K562 (cell line): Measurements from ENCODE around the gene TTLL11. TPM values are rescaled to one million over a fixed set of nuclear protein-coding genes. Genes with fewer than 3 reads are reported as not detected.

Experiments used
- ATAC-seq: fragments of 200-7000 bp; cut with Tn5 transposase; 3 replicates; pipeline ENCODE4 v1.9.1; 2020; ENCODE audit warnings: moderate library complexity
- BruUV-seq: library from RNA; stranded (reverse); fragments of 400-500 nt; replicated peaks from 2 replicates; lab custom pipeline; 2021; lab: Mats Ljungman, UMichigan
- CTCF ChIA-PET: fragments of 300-600 bp; formaldehyde crosslinking; extraction: SDS; loops from one replicate; lab custom pipeline; 2021; ENCODE audit warnings: low intra/inter-chr PET ratio; lab: Yijun Ruan, JAX
- POLR2A ChIA-PET: fragments of 300-600, 350-650 bp; sonication (Branson Sonifier 250); formaldehyde crosslinking; extraction: SDS; loops from one replicate; lab custom pipeline; 2021; ENCODE audit warnings: antibody characterized with exemption, inconsistent platforms; lab: Yijun Ruan, JAX
- DNase-seq, 4 experiments: peaks; one replicate each; pipeline versions ENCODE4 v3.0.0 to v3.0.0-alpha.2; 2011 to 2018; ENCODE audit warnings: low spot score in 3 of 4, mixed read lengths in 3 of 4; ENCODE audit errors: extremely low read depth in 1 of 4
- FAIRE-seq: peaks from 2 replicates; lab custom pipeline; 2011; peaks lifted over from hg19 to GRCh38; lab: Jason Lieb, UNC
- H2AFZ ChIP-seq: 2 replicates; pipeline ENCODE4 v1.6.0; 2011; ENCODE audit warnings: low read depth, low read length, control low read depth, inconsistent platforms
- H3K27ac ChIP-seq: fragments of 200-600 bp; 3 replicates; pipeline ENCODE4 v1.8.0; 2011; ENCODE audit warnings: low read depth, mild to moderate bottlenecking, control low read depth, inconsistent platforms, low read length, moderate library complexity, mixed read lengths; ENCODE audit errors: extremely low read depth
- H3K27me3 ChIP-seq, 2 experiments: fragments of 300-600 bp in 1 of 2; 2 replicates in 1 of 2; 3 replicates in 1 of 2; pipeline versions ENCODE4 v1.6.0 to v1.8.0; 2011; ENCODE audit warnings: inconsistent platforms in 2 of 2, low read length in 2 of 2, mild to moderate bottlenecking in 1 of 2, mixed read lengths in 1 of 2, moderate library complexity in 1 of 2; ENCODE audit not compliant: control insufficient read depth in 2 of 2, insufficient read depth in 2 of 2
- H3K36me3 ChIP-seq: fragments of 300-600 bp; 3 replicates; pipeline ENCODE4 v1.8.0; 2011; ENCODE audit warnings: mild to moderate bottlenecking, low read length, inconsistent platforms; ENCODE audit not compliant: control insufficient read depth, insufficient read depth
- H3K4me1 ChIP-seq, 2 experiments: fragments of 200-600 bp in 1 of 2; replicated peaks in 1 of 2; 2 replicates in 1 of 2; 3 replicates in 1 of 2; pipeline versions ENCODE4 v1.5.1 to v1.8.0; 2011; ENCODE audit warnings: inconsistent platforms in 2 of 2, low read length in 2 of 2, mild to moderate bottlenecking in 1 of 2, mixed read lengths in 1 of 2, moderate library complexity in 1 of 2; ENCODE audit not compliant: control insufficient read depth in 2 of 2, insufficient read depth in 2 of 2
- H3K4me2 ChIP-seq: 2 replicates; pipeline ENCODE4 v1.6.1; 2011; ENCODE audit warnings: low read length, control low read depth, inconsistent platforms, mixed read lengths; ENCODE audit not compliant: insufficient read depth
- H3K4me3 ChIP-seq: fragments of 200-600 bp; sonication (generic), shearing (Covaris generic); 2 replicates; pipeline ENCODE4 v1.5.1; 2016; ENCODE audit warnings: control low read depth, inconsistent platforms
- H3K79me2 ChIP-seq: fragments of 200-600 bp; 3 replicates; pipeline ENCODE4 v1.8.0; 2011; ENCODE audit warnings: low read length, inconsistent platforms; ENCODE audit not compliant: control insufficient read depth, insufficient read depth
- H3K9ac ChIP-seq, 2 experiments: 2 replicates each; pipeline versions ENCODE4 v1.6.0 to v1.6.1; 2011; ENCODE audit warnings: low read depth in 2 of 2, low read length in 2 of 2, control low read depth in 1 of 2, inconsistent platforms in 1 of 2, mild to moderate bottlenecking in 1 of 2, mixed read lengths in 1 of 2; ENCODE audit not compliant: insufficient read depth in 1 of 2
- H3K9me1 ChIP-seq: one replicate; pipeline ENCODE4 v1.6.0; 2011; ENCODE audit warnings: inconsistent platforms, mild to moderate bottlenecking, low read length, moderate library complexity; ENCODE audit not compliant: control insufficient read depth, insufficient read depth
- H3K9me3 ChIP-seq: replicated peaks from 2 replicates; pipeline ENCODE4 v1.5.1; 2011; ENCODE audit warnings: low read depth, low read length, inconsistent platforms; ENCODE audit not compliant: control insufficient read depth, insufficient read depth
- H4K20me1 ChIP-seq: replicated peaks from 2 replicates; pipeline ENCODE4 v1.6.1; 2011; ENCODE audit warnings: low read length, inconsistent platforms, mixed read lengths; ENCODE audit not compliant: control insufficient read depth, insufficient read depth
- CHCHD3 ChIP-seq: fragments of 250-450 bp; sonication (Bioruptor Pico); IDR thresholded peaks from 2 replicates; pipeline ENCODE4 v2.1.2; 2022; ENCODE audit warnings: mild to moderate bottlenecking
- CLOCK ChIP-seq: fragments of 250-450 bp; sonication (Bioruptor Pico); IDR thresholded peaks from 2 replicates; pipeline ENCODE4 v1.4.0; 2020; ENCODE audit warnings: mild to moderate bottlenecking, moderate library complexity, borderline replicate concordance
- ELK3 ChIP-seq: fragments of 450-650 bp; formaldehyde crosslinking; IDR thresholded peaks from 2 replicates; pipeline ENCODE4 v1.4.0; 2020; ENCODE audit warnings: mild to moderate bottlenecking
- KHSRP ChIP-seq: fragments of 450-650 bp; IDR thresholded peaks from 2 replicates; pipeline ENCODE4 v1.6.1; 2017
- MCM5 ChIP-seq: fragments of 450-650 bp; IDR thresholded peaks from 2 replicates; pipeline ENCODE4 v1.6.1; 2016; ENCODE audit warnings: low read depth
- NCOA6 ChIP-seq: fragments of 450-650 bp; IDR thresholded peaks from 2 replicates; pipeline ENCODE4 v1.6.1; 2017; ENCODE audit warnings: mild to moderate bottlenecking
- PTTG1 ChIP-seq: fragments of 450-650 bp; IDR thresholded peaks from 2 replicates; pipeline ENCODE4 v1.6.1; 2016; ENCODE audit warnings: low read depth, mild to moderate bottlenecking, missing genetic modification characterization, missing compliant biosample characterization
- RB1 ChIP-seq: fragments of 450-650 bp; IDR thresholded peaks from 2 replicates; pipeline ENCODE4 v1.6.1; 2017; ENCODE audit warnings: low read depth, mild to moderate bottlenecking
- SRF ChIP-seq, 2 experiments: fragments of 250-450, 450-650 bp in 1 of 2; sonication (Bioruptor Pico) in 1 of 2; sonication (generic) in 1 of 2; formaldehyde crosslinking; IDR thresholded peaks; 2 replicates each; pipeline versions ENCODE4 v1.5.0 to v1.5.1; 2020 to 2022; ENCODE audit warnings: mild to moderate bottlenecking in 1 of 2, missing genetic modification reagents in 1 of 2
- XRCC3 ChIP-seq: fragments of 450-650 bp; IDR thresholded peaks from 2 replicates; pipeline ENCODE4 v1.6.1; 2017; ENCODE audit warnings: mild to moderate bottlenecking, moderate library complexity
- ZNF282 ChIP-seq: sonication (generic); formaldehyde crosslinking; IDR thresholded peaks from 2 replicates; pipeline ENCODE4 v1.8.1; 2023; ENCODE audit warnings: missing genetic modification reagents
- ZNF354B ChIP-seq: fragments of 250-450 bp; sonication (Bioruptor Pico); IDR thresholded peaks from 2 replicates; pipeline ENCODE4 v1.4.0; 2020
- ZNF57 ChIP-seq: fragments of 450-650 bp; formaldehyde crosslinking; IDR thresholded peaks from 2 replicates; pipeline ENCODE4 v1.4.0; 2020; ENCODE audit warnings: mild to moderate bottlenecking, moderate library complexity
- ZNF77 ChIP-seq: fragments of 250-450 bp; sonication (Bioruptor Pico); IDR thresholded peaks from 2 replicates; pipeline ENCODE4 v1.5.0; 2020
- WGBS: fragments of 100-300 bp; shearing (Covaris generic); methylation state at CpG from one replicate; pipeline ENCODE4 v1.1.6; 2016; ENCODE audit warnings: low coverage, mixed read lengths; ENCODE audit not compliant: insufficient coverage; ENCODE audit errors: missing lambda C conversion rate; 5-methylcytosine and 5-hydroxymethylcytosine counted together
- in situ Hi-C: fragments of 300-500 bp; cut with MboI; formaldehyde crosslinking; loops from 4 replicates; pipeline ENCODE4 v1.15.0; 2018; ENCODE audit warnings: inconsistent platforms, mixed read lengths
- intact Hi-C: fragments of 100-400 bp; cut with micrococcal nuclease; formaldehyde crosslinking; loops from 2 replicates; pipeline ENCODE4 v1.14.2; 2022
- polyA plus RNA-seq, 8 experiments: library from polyadenylated mRNA; depleted of rRNA in 4 of 8; stranded (reverse) in 5 of 8; unstranded in 3 of 8; fragments of >200 nt; fragmentation: Nextera tagmentation in 2 of 8; fragmentation: Illumina TruSeq in 1 of 8; extraction: Ambion mirVana in 2 of 8; extraction: Trizol in 1 of 8; gene quantifications; 2 replicates each; pipeline versions ENCODE4 v1.2.1 to v1.2.3, GENCODE V29; 2011 to 2014; ENCODE audit warnings: inconsistent platforms in 1 of 8, missing spikeins in 1 of 8
- total RNA-seq, 7 experiments: library from RNA; depleted of rRNA in 6 of 7; stranded (reverse); fragments of >200 nt in 6 of 7; fragmentation: Illumina TruSeq in 2 of 7; extraction: Trizol in 2 of 7; gene quantifications; 2 replicates each; pipeline versions ENCODE4 v1.2.1 to v1.2.3, GENCODE V29; 2011 to 2021; ENCODE audit warnings: low replicate concordance in 1 of 7
- TF ChIP-seq, protein P1 (sequence below): sonication (generic); formaldehyde crosslinking; IDR thresholded peaks from 2 replicates; pipeline ENCODE4 v1.8.0; 2022; ENCODE audit warnings: mild to moderate bottlenecking, missing genetic modification reagents
- TF ChIP-seq, protein P2 (sequence below), 2 experiments: fragments of 250-450 bp in 1 of 2; fragments of 450-650 bp in 1 of 2; sonication (Bioruptor Pico) in 1 of 2; IDR thresholded peaks; 2 replicates each; pipeline versions ENCODE4 v1.6.1 to v1.8.0; 2016 to 2021; ENCODE audit warnings: mild to moderate bottlenecking in 2 of 2, moderate library complexity in 2 of 2, missing compliant biosample characterization in 1 of 2, missing genetic modification characterization in 1 of 2
- TF ChIP-seq, protein P3 (sequence below): fragments of 250-450 bp; sonication (Bioruptor Pico); IDR thresholded peaks from 2 replicates; pipeline ENCODE4 v1.5.0; 2022; ENCODE audit warnings: mild to moderate bottlenecking

The TTLL11 gene
- total and polyA plus RNA-seq, 9 of the 15 experiments (the other 6 are each of a cell fraction or from before 2014, with no cell fraction given) = 0.83 to 4.4 (median 2.7) TPM

DNA sequence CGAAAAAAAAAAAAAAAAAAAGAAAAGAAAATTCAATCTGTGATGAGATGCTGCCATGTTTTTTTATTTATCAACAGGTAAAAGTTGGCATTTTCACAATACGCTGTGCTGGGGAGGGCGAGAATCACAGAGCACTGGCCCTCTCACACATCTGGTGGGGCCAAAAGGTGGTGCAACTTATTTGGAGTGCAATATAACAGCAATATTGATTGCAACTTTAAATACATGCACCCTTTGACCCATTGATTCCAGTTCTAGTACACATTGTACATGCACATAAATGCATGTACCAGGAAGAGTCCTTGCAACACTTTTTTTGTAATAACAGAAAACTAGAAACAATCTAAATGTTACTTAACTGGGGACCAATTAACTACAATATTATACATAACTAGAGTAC, 282.6 kb downstream of the TTLL11 start:
- WGBS = 0% methylated on average over 3 of the region's 3 CpGs
- intact Hi-C loops = no loop called here
- POLR2A ChIA-PET = no interaction called here
- TF ChIP-seq ZNF57 (CRISPR knock-in tag) = no peak
- TF ChIP-seq XRCC3 = no peak
- TF ChIP-seq, protein P1, sequence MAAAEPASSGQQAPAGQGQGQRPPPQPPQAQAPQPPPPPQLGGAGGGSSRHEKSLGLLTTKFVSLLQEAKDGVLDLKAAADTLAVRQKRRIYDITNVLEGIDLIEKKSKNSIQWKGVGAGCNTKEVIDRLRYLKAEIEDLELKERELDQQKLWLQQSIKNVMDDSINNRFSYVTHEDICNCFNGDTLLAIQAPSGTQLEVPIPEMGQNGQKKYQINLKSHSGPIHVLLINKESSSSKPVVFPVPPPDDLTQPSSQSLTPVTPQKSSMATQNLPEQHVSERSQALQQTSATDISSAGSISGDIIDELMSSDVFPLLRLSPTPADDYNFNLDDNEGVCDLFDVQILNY (CRISPR knock-in tag) = no peak
- TF ChIP-seq MCM5 = no peak
- no peak for TF ChIP-seq CLOCK (CRISPR knock-in tag)
- no peak for TF ChIP-seq NCOA6
- no peak for TF ChIP-seq ELK3 (CRISPR knock-in tag)
- TF ChIP-seq, protein P2, sequence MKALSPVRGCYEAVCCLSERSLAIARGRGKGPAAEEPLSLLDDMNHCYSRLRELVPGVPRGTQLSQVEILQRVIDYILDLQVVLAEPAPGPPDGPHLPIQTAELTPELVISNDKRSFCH (CRISPR knock-in tag; IDR thresholded peaks at IDR 0.05) = no peak
- TF ChIP-seq, protein P2 (tag; IDR thresholded peaks at IDR 0.05) = no peak
- TF ChIP-seq ZNF354B (CRISPR knock-in tag) = no peak
- no peak for TF ChIP-seq ZNF77
- no peak for TF ChIP-seq RB1
- no peak for TF ChIP-seq CHCHD3 (CRISPR knock-in tag)
- TF ChIP-seq, protein P3, sequence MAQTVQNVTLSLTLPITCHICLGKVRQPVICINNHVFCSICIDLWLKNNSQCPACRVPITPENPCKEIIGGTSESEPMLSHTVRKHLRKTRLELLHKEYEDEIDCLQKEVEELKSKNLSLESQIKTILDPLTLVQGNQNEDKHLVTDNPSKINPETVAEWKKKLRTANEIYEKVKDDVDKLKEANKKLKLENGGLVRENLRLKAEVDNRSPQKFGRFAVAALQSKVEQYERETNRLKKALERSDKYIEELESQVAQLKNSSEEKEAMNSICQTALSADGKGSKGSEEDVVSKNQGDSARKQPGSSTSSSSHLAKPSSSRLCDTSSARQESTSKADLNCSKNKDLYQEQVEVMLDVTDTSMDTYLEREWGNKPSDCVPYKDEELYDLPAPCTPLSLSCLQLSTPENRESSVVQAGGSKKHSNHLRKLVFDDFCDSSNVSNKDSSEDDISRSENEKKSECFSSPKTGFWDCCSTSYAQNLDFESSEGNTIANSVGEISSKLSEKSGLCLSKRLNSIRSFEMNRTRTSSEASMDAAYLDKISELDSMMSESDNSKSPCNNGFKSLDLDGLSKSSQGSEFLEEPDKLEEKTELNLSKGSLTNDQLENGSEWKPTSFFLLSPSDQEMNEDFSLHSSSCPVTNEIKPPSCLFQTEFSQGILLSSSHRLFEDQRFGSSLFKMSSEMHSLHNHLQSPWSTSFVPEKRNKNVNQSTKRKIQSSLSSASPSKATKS = no peak
- no peak for TF ChIP-seq KHSRP
- TF ChIP-seq ZNF282 (CRISPR knock-in tag) = no peak
- no peak for TF ChIP-seq SRF (CRISPR knock-in tag; IDR thresholded peaks at IDR 0.05)
- no peak for TF ChIP-seq PTTG1 (tag)

More for the DNA sequence above, 282.6 kb downstream of the TTLL11 start:
- no peak for DNase-seq
- H3K9me3 ChIP-seq = no peaks in the 10 kb centered on the region
- FAIRE-seq = no peak
- H3K27me3 ChIP-seq = peaks cover 6 to 59% of the 10 kb centered on the region in 2 experiments
- in situ Hi-C loops = no loop called here
- H3K36me3 ChIP-seq = no peaks in the 10 kb centered on the region
- H3K9ac ChIP-seq = no peak overlapping the region
- H3K27ac ChIP-seq = no peak overlapping the region
- no peak for ATAC-seq
- no peak overlapping the region for H3K4me2 ChIP-seq
- no peak overlapping the region for H3K4me3 ChIP-seq
- BruUV-seq = no TSS peak
- no peaks in the 10 kb centered on the region for H3K9me1 ChIP-seq
- CTCF ChIA-PET = no interaction called here
- H4K20me1 ChIP-seq = no peaks in the 10 kb centered on the region; the same call in 1 of the 2 replicates
- no peaks in the 10 kb centered on the region for H3K79me2 ChIP-seq
- no peak overlapping the region for H2AFZ ChIP-seq
- H3K4me1 ChIP-seq = no peaks in the 10 kb centered on the region
